Body of pancreas (tissue), 4 donors: ENCODE measurements around the gene SOD1. TPM values are rescaled to one million over a fixed set of nuclear protein-coding genes. Genes with fewer than 3 reads are reported as not detected.
"Not testable (repeated sequence)": the region's sequence is repeated elsewhere in the genome, so short reads cannot be mapped to it uniquely, and the experiment has no call there.

Experiments
- ATAC-seq: fragments of 150-250 bp; one replicate; pipeline ENCODE4 v1.9.1; 2016
- DNase-seq, 4 donors: peaks; one replicate each; pipeline ENCODE4 v3.0.0-alpha.2; 2019
- H3K27ac ChIP-seq, 4 donors: fragments of 200-600 bp; sonication (generic); 1 replicate in 3 of 4; 2 replicates in 1 of 4; pipeline versions ENCODE4 v1.5.1 to v1.6.1; 2016 to 2019; ENCODE audit warnings: mild to moderate bottlenecking in 1 of 4, mixed read lengths in 1 of 4, moderate library complexity in 1 of 4
- H3K27me3 ChIP-seq, 2 donors: fragments of 200-600 bp; sonication (generic); one replicate each; pipeline ENCODE4 v1.6.0; 2016; ENCODE audit warnings: mild to moderate bottlenecking in 1 of 2
- H3K36me3 ChIP-seq, 2 donors: fragments of 200-600 bp; sonication (generic); replicated peaks in 1 of 2; 2 replicates each; pipeline ENCODE4 v1.5.1; 2016; ENCODE audit warnings: low read depth in 2 of 2; ENCODE audit not compliant: insufficient read depth in 1 of 2
- H3K4me1 ChIP-seq: fragments of 200-600 bp; sonication (generic); one replicate; pipeline ENCODE4 v1.6.0; 2016
- H3K4me3 ChIP-seq, 2 donors: fragments of 200-600 bp; sonication (generic); 1 replicate in 1 of 2; 2 replicates in 1 of 2; pipeline ENCODE4 v1.5.1; 2016 to 2019
- H3K9me3 ChIP-seq, 3 donors: fragments of 200-600 bp; sonication (generic); 1 replicate in 2 of 3; 2 replicates in 1 of 3; pipeline ENCODE4 v1.5.1; 2016
- CTCF ChIP-seq, 7 experiments: fragments of 450-650 bp in 4 of 7; fragments of 200-600 bp in 3 of 7; sonication (generic) in 3 of 7; IDR thresholded peaks; one replicate each; pipeline ENCODE4 v1.5.1; 2016 to 2019; ENCODE audit warnings: antibody characterized with exemption in 7 of 7
- POLR2A ChIP-seq, 3 donors: fragments of 450-650 bp; IDR thresholded peaks; one replicate each; pipeline ENCODE4 v1.6.1; 2016; ENCODE audit warnings: antibody characterized with exemption in 3 of 3, mild to moderate bottlenecking in 2 of 3
- WGBS, 2 donors: methylation state at CpG; one replicate each; pipeline ENCODE4 v1.1.5; 2017; 5-methylcytosine and 5-hydroxymethylcytosine counted together
- intact Hi-C: fragments of 100-400 bp; cut with DNase I; formaldehyde crosslinking; loops from one replicate; pipeline ENCODE4 v1.15.1; 2023
- total RNA-seq, 2 donors: library from RNA; depleted of rRNA; stranded (reverse); fragments of >200 nt; gene quantifications; one replicate each; pipeline ENCODE4 v1.1.0, GENCODE V29; 2016

SOD1 gene
- total RNA-seq, 2 donors from 2014 or later = 77.6 to 84.7 TPM

GRCh38 chr21:31660259-31660565 is 719 bp downstream of the SOD1 start:
- intact Hi-C loops = no loop called here
- ATAC-seq (peak; percentile 1), DNase-seq (no peak)
- TF ChIP-seq CTCF (IDR thresholded peaks at IDR 0.05) (no peak), POLR2A (IDR thresholded peaks at IDR 0.05) (no peak)
- H3K4me3 ChIP-seq = peak overlapping the region; percentile 43 to 45
- H3K27me3 ChIP-seq = no peaks in the 10 kb centered on the region
- no peaks in the 10 kb centered on the region for H3K9me3 ChIP-seq
- WGBS, 2 donors = 0 to 1% methylated on average over 10 to 12 of the region's 12 CpGs
- no peaks in the 10 kb centered on the region for H3K36me3 ChIP-seq
- peak overlapping the region; percentile 81 to 92 (median 86) for H3K27ac ChIP-seq
- H3K4me1 ChIP-seq = peaks cover 23% of the 10 kb centered on the region

GRCh38 chr21:31660591-31660990 is 1.1 kb downstream of the SOD1 start:
- ATAC-seq (no peak), DNase-seq (no peak)
- WGBS, 2 donors = 11 to 14% methylated on average over 8 of the region's 8 CpGs
- TF ChIP-seq CTCF (IDR thresholded peaks at IDR 0.05) = no peak
- no peak for TF ChIP-seq POLR2A (IDR thresholded peaks at IDR 0.05)
- H3K4me1 ChIP-seq = peaks cover 23% of the 10 kb centered on the region
- no peaks in the 10 kb centered on the region for H3K9me3 ChIP-seq
- no peaks in the 10 kb centered on the region for H3K27me3 ChIP-seq
- intact Hi-C loops = no loop called here
- no peaks in the 10 kb centered on the region for H3K36me3 ChIP-seq
- peak overlapping the region in 3 of 4 donors; percentile 85 to 92 (median 86) for H3K27ac ChIP-seq
- H3K4me3 ChIP-seq = peak overlapping the region in 1 of 2 donors; percentile 45

- ATAC-seq (no peak), DNase-seq (no peak)
- TF ChIP-seq CTCF (IDR thresholded peaks at IDR 0.05) (no peak), POLR2A (IDR thresholded peaks at IDR 0.05) (no peak)
- H3K36me3 ChIP-seq = peaks cover 0 to 4% of the 10 kb centered on the region in 2 donors
- H3K4me3 ChIP-seq = no peak overlapping the region
- WGBS, 2 donors = 88 to 89% methylated on average over 7 of the region's 7 CpGs
- intact Hi-C loops = no loop called here
- peaks cover 23% of the 10 kb centered on the region for H3K4me1 ChIP-seq
- no peaks in the 10 kb centered on the region for H3K27me3 ChIP-seq
- no peak overlapping the region for H3K27ac ChIP-seq
- no peaks in the 10 kb centered on the region for H3K9me3 ChIP-seq
These were observed 4.2 kb downstream of the SOD1 start for GRCh38 chr21:31663584-31664249.

- Histone ChIP-seq H3K4me3 (no peak overlapping the region), H3K4me1 (peaks cover 16% of the 10 kb centered on the region), H3K27me3 (no peaks in the 10 kb centered on the region), H3K27ac (no peak overlapping the region), H3K9me3 (no peaks in the 10 kb centered on the region), H3K36me3 (peaks cover 0 to 6% of the 10 kb centered on the region in 2 donors)
- WGBS, 2 donors = 61 to 75% methylated on average over 8 of the region's 8 CpGs
- ATAC-seq (no peak), DNase-seq (peak in 1 of 4 donors; percentile 9)
- intact Hi-C loops = no loop called here
- TF ChIP-seq CTCF (IDR thresholded peaks at IDR 0.05) = no peak
- TF ChIP-seq POLR2A (IDR thresholded peaks at IDR 0.05) = no peak
These were observed 5.9 kb downstream of the SOD1 start for GRCh38 chr21:31665397-31665796.

GRCh38 chr21:31665869-31666268 is 6.4 kb downstream of the SOD1 start:
- DNase-seq, H3K27me3 ChIP-seq, H3K4me3 ChIP-seq, ATAC-seq, H3K9me3 ChIP-seq, H3K36me3 ChIP-seq, intact Hi-C loops, H3K27ac ChIP-seq: not testable (repeated sequence)
- H3K4me1 ChIP-seq = peaks cover 11% of the 10 kb centered on the region
- 91 to 98% methylated on average over 4 of the region's 4 CpGs for WGBS, 2 donors
